IMR-90 (cell line): Measurements from ENCODE around the gene ZNHIT6. TPM values are rescaled to one million over a fixed set of nuclear protein-coding genes. Genes with fewer than 3 reads are reported as not detected.

Source experiments
- ATAC-seq: fragments of 200-7000 bp; cut with Tn5 transposase; 2 replicates; pipeline ENCODE4 v1.9.1; 2020; ENCODE audit warnings: low read depth, mild to moderate bottlenecking, moderate library complexity
- BruUV-seq: library from RNA; stranded (reverse); fragments of 400-500 nt; replicated peaks from 2 replicates; lab custom pipeline; 2021; lab: Mats Ljungman, UMichigan
- CTCF ChIA-PET: fragments of 300-600 bp; formaldehyde crosslinking; extraction: SDS; loops from one replicate; lab custom pipeline; 2021; ENCODE audit warnings: antibody characterized with exemption; lab: Yijun Ruan, JAX
- POLR2A ChIA-PET: fragments of 300-600 bp; sonication (Branson Sonifier 250); formaldehyde crosslinking; loops from one replicate; lab custom pipeline; 2022; ENCODE audit warnings: antibody characterized with exemption; ENCODE audit not compliant: unreplicated experiment; lab: Charles Lee
- DNase-seq: peaks from one replicate; pipeline ENCODE4 v3.0.0; 2013
- H2AFZ ChIP-seq: replicated peaks from 2 replicates; pipeline ENCODE3; 2013; ENCODE audit warnings: low read length, mild to moderate bottlenecking; ENCODE audit not compliant: poor library complexity
- H2AK5ac ChIP-seq: 2 replicates; pipeline ENCODE4 v1.6.1; 2013; ENCODE audit warnings: low read depth, low read length, inconsistent platforms
- H2AK9ac ChIP-seq: replicated peaks from 2 replicates; pipeline ENCODE3; 2013; ENCODE audit warnings: mild to moderate bottlenecking, low read depth, low read length, moderate library complexity; ENCODE audit not compliant: poor library complexity
- H2BK120ac ChIP-seq: 2 replicates; pipeline ENCODE4 v1.6.1; 2013; ENCODE audit warnings: low read depth, low read length, inconsistent platforms
- H2BK15ac ChIP-seq: 3 replicates; pipeline ENCODE4 v1.6.1; 2013; ENCODE audit warnings: low read depth, low read length, inconsistent platforms
- H2BK20ac ChIP-seq: 2 replicates; pipeline ENCODE4 v1.6.1; 2013; ENCODE audit warnings: low read depth, mild to moderate bottlenecking, inconsistent platforms, low read length, moderate library complexity
- H2BK5ac ChIP-seq: 2 replicates; pipeline ENCODE4 v1.6.1; 2013; ENCODE audit warnings: mild to moderate bottlenecking, low read depth, low read length, inconsistent platforms; ENCODE audit not compliant: poor library complexity, severe bottlenecking
- H3K14ac ChIP-seq: replicated peaks from 2 replicates; pipeline ENCODE4 v1.6.1; 2013; ENCODE audit warnings: low read depth, low read length, inconsistent platforms
- H3K18ac ChIP-seq: 2 replicates; pipeline ENCODE4 v1.6.1; 2013; ENCODE audit warnings: low read depth, low read length, control low read depth
- H3K23ac ChIP-seq: 2 replicates; pipeline ENCODE4 v1.6.1; 2013; ENCODE audit warnings: low read depth, low read length, inconsistent platforms
- H3K27ac ChIP-seq: 2 replicates; pipeline ENCODE4 v1.5.1; 2013; ENCODE audit warnings: mild to moderate bottlenecking, control low read depth, low read length; ENCODE audit not compliant: insufficient read depth
- H3K27me3 ChIP-seq: 2 replicates; pipeline ENCODE4 v1.6.1; 2013; ENCODE audit warnings: low read length; ENCODE audit not compliant: control insufficient read depth, insufficient read depth
- H3K36me3 ChIP-seq: 2 replicates; pipeline ENCODE4 v1.6.1; 2013; ENCODE audit warnings: low read length, mixed read lengths; ENCODE audit not compliant: control insufficient read depth, insufficient read depth
- H3K4ac ChIP-seq: 2 replicates; pipeline ENCODE4 v1.6.1; 2013; ENCODE audit warnings: low read depth, low read length, inconsistent platforms
- H3K4me1 ChIP-seq: 2 replicates; pipeline ENCODE4 v1.6.1; 2013; ENCODE audit warnings: low read length, mixed read lengths; ENCODE audit not compliant: control insufficient read depth, insufficient read depth
- H3K4me2 ChIP-seq: 2 replicates; pipeline ENCODE4 v1.6.1; 2013; ENCODE audit warnings: low read depth, mild to moderate bottlenecking, control low read depth, low read length, moderate library complexity
- H3K4me3 ChIP-seq: 2 replicates; pipeline ENCODE4 v1.5.1; 2013; ENCODE audit warnings: low read depth, mild to moderate bottlenecking, control low read depth, low read length, moderate library complexity; ENCODE audit not compliant: insufficient read depth
- H3K56ac ChIP-seq: 2 replicates; pipeline ENCODE4 v1.6.1; 2013; ENCODE audit warnings: low read length, inconsistent platforms; ENCODE audit not compliant: insufficient read depth; ENCODE audit errors: extremely low read depth
- H3K79me1 ChIP-seq, 2 experiments: 2 replicates each; pipeline ENCODE4 v1.6.1; 2013; ENCODE audit warnings: low read length in 2 of 2, inconsistent platforms in 1 of 2, low read depth in 1 of 2
- H3K9ac ChIP-seq: 2 replicates; pipeline ENCODE4 v1.6.1; 2013; ENCODE audit warnings: low read depth, low read length, control low read depth
- H3K9me1 ChIP-seq: 2 replicates; pipeline ENCODE4 v1.6.1; 2013; ENCODE audit warnings: low read length, inconsistent platforms; ENCODE audit not compliant: insufficient read depth
- H3K9me3 ChIP-seq: 2 replicates; pipeline ENCODE4 v1.6.1; 2013; ENCODE audit warnings: low read length; ENCODE audit not compliant: control insufficient read depth, insufficient read depth
- H4K20me1 ChIP-seq: 2 replicates; pipeline ENCODE4 v1.6.1; 2013; ENCODE audit warnings: low read length, inconsistent platforms; ENCODE audit not compliant: insufficient read depth
- H4K5ac ChIP-seq: 2 replicates; pipeline ENCODE4 v1.6.1; 2013; ENCODE audit warnings: mild to moderate bottlenecking, low read depth, low read length, control low read depth
- H4K8ac ChIP-seq, 2 experiments: 2 replicates each; pipeline ENCODE4 v1.6.1; 2013; ENCODE audit warnings: low read depth in 2 of 2, low read length in 2 of 2, control low read depth in 1 of 2, inconsistent platforms in 1 of 2
- H4K91ac ChIP-seq: 2 replicates; pipeline ENCODE4 v1.6.1; 2013; ENCODE audit warnings: low read depth, low read length, inconsistent platforms; ENCODE audit not compliant: insufficient read depth
- BHLHE40 ChIP-seq: fragments of 150-350 bp; IDR thresholded peaks from 2 replicates; pipeline ENCODE4 v1.6.1; 2016; ENCODE audit warnings: mild to moderate bottlenecking, low read depth, low read length
- CEBPB ChIP-seq: IDR thresholded peaks from 2 replicates; pipeline ENCODE4 v1.6.1; 2012; ENCODE audit warnings: low read depth, low read length, improper control_type of control experiment
- CHD1 ChIP-seq: IDR thresholded peaks from 2 replicates; pipeline ENCODE4 v1.6.1; 2012; ENCODE audit warnings: low read depth, low read length, improper control_type of control experiment
- CTCF ChIP-seq: conservative IDR thresholded peaks from 2 replicates; pipeline ENCODE4 v1.5.1; 2012; ENCODE audit warnings: mild to moderate bottlenecking, low read depth, low read length, improper control_type of control experiment
- ELK1 ChIP-seq: fragments of 150-350 bp; IDR thresholded peaks from 2 replicates; pipeline ENCODE4 v1.6.1; 2016; ENCODE audit warnings: low read depth, mild to moderate bottlenecking, low read length, moderate library complexity, borderline replicate concordance
- FOS ChIP-seq: fragments of 150-350 bp; IDR thresholded peaks from 2 replicates; pipeline ENCODE4 v1.6.1; 2016; ENCODE audit warnings: low read depth, low read length
- MAFK ChIP-seq: IDR thresholded peaks from 2 replicates; pipeline ENCODE4 v1.6.1; 2012; ENCODE audit warnings: low read depth, low read length, improper control_type of control experiment
- MAZ ChIP-seq: IDR thresholded peaks from 2 replicates; pipeline ENCODE4 v1.6.1; 2012; ENCODE audit warnings: low read depth, mild to moderate bottlenecking, low read length, improper control_type of control experiment, moderate library complexity, borderline replicate concordance
- MXI1 ChIP-seq: IDR thresholded peaks from 2 replicates; pipeline ENCODE4 v1.6.1; 2012; ENCODE audit warnings: low read depth, mild to moderate bottlenecking, low read length, moderate library complexity, borderline replicate concordance
- NFE2L2 ChIP-seq: fragments of 150-350 bp; IDR thresholded peaks from 2 replicates; pipeline ENCODE4 v1.6.1; 2016; ENCODE audit warnings: low read depth, mild to moderate bottlenecking, low read length
- POLR2A ChIP-seq: IDR thresholded peaks from 2 replicates; pipeline ENCODE4 v1.6.1; 2012; ENCODE audit warnings: mild to moderate bottlenecking, low read depth, low read length
- RAD21 ChIP-seq: IDR thresholded peaks from 2 replicates; pipeline ENCODE4 v1.6.1; 2012; ENCODE audit warnings: low read length, improper control_type of control experiment
- RCOR1 ChIP-seq: IDR thresholded peaks from 2 replicates; pipeline ENCODE4 v1.6.1; 2012; ENCODE audit warnings: mild to moderate bottlenecking, low read length, improper control_type of control experiment; ENCODE audit not compliant: insufficient replicate concordance
- RFX5 ChIP-seq: IDR thresholded peaks from 2 replicates; pipeline ENCODE4 v1.8.0; 2012; ENCODE audit warnings: low read depth, mild to moderate bottlenecking, low read length, moderate library complexity
- SMC3 ChIP-seq: fragments of 150-350 bp; IDR thresholded peaks from 2 replicates; pipeline ENCODE4 v1.6.1; 2016; ENCODE audit warnings: low read depth, mild to moderate bottlenecking, antibody characterized with exemption, low read length, moderate library complexity
- WGBS, 2 experiments: methylation state at CpG; one replicate each; pipeline versions ENCODE4 v1.1.5 to v1.1.7; 2013; ENCODE audit warnings: missing lambda C conversion rate in 2 of 2; ENCODE audit not compliant: insufficient read length in 1 of 2; ENCODE audit errors: extremely low coverage in 2 of 2; 5-methylcytosine and 5-hydroxymethylcytosine counted together
- dilution Hi-C: fragments of 300-500 bp; cut with HindIII; formaldehyde crosslinking; loops from one replicate; pipeline ENCODE4 v1.14.3; 2018; ENCODE audit warnings: low sequenced_read_pairs; ENCODE audit not compliant: unreplicated experiment
- in situ Hi-C: fragments of 300-500 bp; cut with MboI; formaldehyde crosslinking; loops from 3 replicates; pipeline ENCODE4 v1.14.3; 2019; ENCODE audit warnings: low sequenced_read_pairs, inconsistent platforms, mixed read lengths
- intact Hi-C: fragments of 100-400 bp; cut with micrococcal nuclease; formaldehyde crosslinking; loops from 2 replicates; pipeline ENCODE4 v1.10.0; 2022
- polyA plus RNA-seq, 3 experiments: library from polyadenylated mRNA; depleted of rRNA; stranded (reverse); fragments of >200 nt; gene quantifications; 2 replicates each; pipeline ENCODE4 v1.2.3, GENCODE V29; 2012; ENCODE audit warnings: low replicate concordance in 1 of 3
- total RNA-seq: library from RNA; depleted of rRNA; stranded (reverse); fragments of >200 nt; gene quantifications from 2 replicates; pipeline ENCODE4 v1.2.3, GENCODE V29; 2012

Gene ZNHIT6
- total and polyA plus RNA-seq, 2 of the 4 experiments (the other 2 are of a cell fraction): 9.0 to 13.7 TPM

GRCh38 chr1:85617633-85618100, 90.6 kb downstream of the ZNHIT6 start (continued):
- TF ChIP-seq RAD21: no peak

GRCh38 chr1:85616736-85617135, 91.5 kb downstream of the ZNHIT6 start:
- dilution Hi-C loops (no loop called here), in situ Hi-C loops (no loop called here), intact Hi-C loops (loop anchor here (10.0 kb wide), 1 partner anchor 268 kb away; no protein-coding TSS in a partner anchor)
- Histone ChIP-seq H2BK5ac (peak overlapping the region; percentile 10), H2BK15ac (peak overlapping the region; percentile 34; the same call in 2 of the 3 replicates), H3K56ac (no peak overlapping the region), H2BK20ac (no peak overlapping the region; the same call in 1 of the 2 replicates), H3K79me1 (peaks cover 0 to 3% of the 10 kb centered on the region in 2 experiments; a peak in 1 of 4 replicates), H3K4ac (peak overlapping the region; percentile 31), H3K9me3 (peaks cover 2% of the 10 kb centered on the region; the same call in 1 of the 2 replicates), H3K23ac (0 out of 2 replicates have a peak overlapping the region, but pooled peaks have one; percentile 31), H2AFZ (no peak overlapping the region), H2BK120ac (peak overlapping the region; percentile 31; the same call in 1 of the 2 replicates), H3K36me3 (no peaks in the 10 kb centered on the region), H3K27ac (no peak overlapping the region), H3K27me3 (no peaks in the 10 kb centered on the region), H2AK9ac (no peak overlapping the region), H3K18ac (peak overlapping the region; percentile 22; the same call in 1 of the 2 replicates), H3K9me1 (no peaks in the 10 kb centered on the region), H3K4me2 (no peak overlapping the region), H4K5ac (peak overlapping the region; percentile 3), H3K14ac (no peak overlapping the region), H4K91ac (no peak overlapping the region; the same call in 1 of the 2 replicates), H3K9ac (no peak overlapping the region), H3K4me1 (peaks cover 13% of the 10 kb centered on the region), H4K20me1 (no peaks in the 10 kb centered on the region), H2AK5ac (peak overlapping the region; percentile 56; the same call in 1 of the 2 replicates), H3K4me3 (no peak overlapping the region), H4K8ac (no peak overlapping the region)
- no CpG with 5 or more reads among the region's 3 CpGs for WGBS, 2 experiments
- DNase-seq (no peak), ATAC-seq (no peak)
- no TSS peak for BruUV-seq
- CTCF ChIA-PET: no interaction called here
- POLR2A ChIA-PET: interaction anchor here (1.4 kb wide), 1 partner anchor 33 kb away, joined by 3 read pairs; no protein-coding TSS in a partner anchor
- no peak for TF ChIP-seq RFX5
- TF ChIP-seq SMC3: no peak
- TF ChIP-seq MXI1: no peak
- TF ChIP-seq FOS: no peak
- no peak for TF ChIP-seq RAD21
- no peak for TF ChIP-seq MAZ
- no peak for TF ChIP-seq RCOR1
- TF ChIP-seq ELK1: no peak
- no peak for TF ChIP-seq CHD1
- TF ChIP-seq CTCF: no peak
- TF ChIP-seq CEBPB: no peak
- no peak for TF ChIP-seq NFE2L2
- TF ChIP-seq MAFK: no peak
- no peak for TF ChIP-seq BHLHE40
- TF ChIP-seq POLR2A: no peak
